Spleen (tissue), 11 donors: ENCODE measurements around the gene CX3CR1. TPM values are rescaled to one million over a fixed set of nuclear protein-coding genes. Genes with fewer than 3 reads are reported as not detected.

Experiments
- DNase-seq: peaks from one replicate; pipeline ENCODE4 v3.0.0-alpha.2; 2020
- H3K27ac ChIP-seq, 8 donors: fragments of 200-600 bp; sonication (generic) in 7 of 8; 1 replicate in 4 of 8; 2 replicates in 4 of 8; pipeline versions ENCODE4 v1.5.0 to v1.8.0; 2016 to 2021; ENCODE audit warnings: inconsistent platforms in 4 of 8, mild to moderate bottlenecking in 4 of 8, moderate library complexity in 1 of 8
- H3K27me3 ChIP-seq, 7 donors: fragments of 200-600 bp; sonication (generic) in 6 of 7; replicated peaks in 1 of 7; 1 replicate in 4 of 7; 2 replicates in 3 of 7; pipeline versions ENCODE4 v1.5.0 to v1.8.0; 2016 to 2021; ENCODE audit warnings: inconsistent platforms in 3 of 7, mild to moderate bottlenecking in 1 of 7
- H3K36me3 ChIP-seq, 6 donors: fragments of 200-600 bp; sonication (generic) in 5 of 6; 1 replicate in 4 of 6; 2 replicates in 2 of 6; pipeline versions ENCODE4 v1.5.0 to v1.8.0; 2016 to 2021; ENCODE audit warnings: inconsistent platforms in 2 of 6
- H3K4me1 ChIP-seq, 6 donors: fragments of 200-600 bp; sonication (generic) in 5 of 6; 1 replicate in 3 of 6; 2 replicates in 3 of 6; pipeline versions ENCODE4 v1.5.0 to v1.8.0; 2016 to 2021; ENCODE audit warnings: inconsistent platforms in 3 of 6
- H3K4me3 ChIP-seq, 8 donors: fragments of 200-600 bp; sonication (generic) in 7 of 8; 1 replicate in 4 of 8; 2 replicates in 4 of 8; pipeline versions ENCODE4 v1.5.0 to v1.8.0; 2016 to 2021; ENCODE audit warnings: inconsistent platforms in 4 of 8, mild to moderate bottlenecking in 4 of 8, moderate library complexity in 2 of 8
- H3K9me3 ChIP-seq, 8 donors: fragments of 200-600 bp; sonication (generic) in 7 of 8; 1 replicate in 4 of 8; 2 replicates in 4 of 8; pipeline versions ENCODE4 v1.5.0 to v1.8.0; 2016 to 2021; ENCODE audit warnings: inconsistent platforms in 4 of 8
- CTCF ChIP-seq, 11 experiments: fragments of 200-600 bp in 7 of 11; fragments of 450-650 bp in 4 of 11; sonication (generic) in 4 of 11; IDR thresholded peaks in 8 of 11; conservative IDR thresholded peaks in 3 of 11; 1 replicate in 7 of 11; 2 replicates in 4 of 11; pipeline versions ENCODE4 v1.4.0 to v1.8.0; 2016 to 2021; ENCODE audit warnings: antibody characterized with exemption in 11 of 11, inconsistent platforms in 4 of 11, mild to moderate bottlenecking in 1 of 11
- POLR2A ChIP-seq, 3 donors: fragments of 450-650 bp; IDR thresholded peaks; one replicate each; pipeline ENCODE4 v1.5.1; 2017; ENCODE audit warnings: antibody characterized with exemption in 3 of 3, mild to moderate bottlenecking in 1 of 3
- POLR2AphosphoS5 ChIP-seq, 3 donors: sonication (generic); formaldehyde crosslinking; IDR thresholded peaks; one replicate each; pipeline ENCODE4 v1.5.1; 2017; ENCODE audit warnings: antibody characterized with exemption in 3 of 3
- WGBS, 5 donors: extraction: QIAGEN DNeasy Blood & Tissue Kit in 3 of 5; methylation state at CpG; one replicate each; pipeline versions ENCODE4 v1.1.5 to v1.1.7; 2013 to 2018; 5-methylcytosine and 5-hydroxymethylcytosine counted together
- intact Hi-C: fragments of 100-400 bp; cut with DNase I; formaldehyde crosslinking; loops from one replicate; pipeline ENCODE4 v1.15.0; 2023; ENCODE audit warnings: low total_unique reads
- polyA plus RNA-seq, 3 donors: library from polyadenylated mRNA; stranded (reverse); fragments of 200-250 nt; gene quantifications; one replicate each; pipeline ENCODE4 v1.2.1, GENCODE V29; 2013
- total RNA-seq, 7 donors: library from RNA; depleted of rRNA in 3 of 7; stranded (reverse); fragments of >200 nt in 3 of 7; fragmentation: NEBNext Ultra II Directional in 4 of 7; extraction: Animal tissue kit (Norgen Biotek cat#: 25700) in 4 of 7; gene quantifications; one replicate each; pipeline versions ENCODE4 v1.1.0 to v1.2.1, GENCODE V29; 2016 to 2021
- donor health status: healthy with polysubstance abuse.
- donor health status: DM: no; HTN: no; CAD: no; lungs with moderate emphysema.
- donor health status: DM: no; HTN: no; CAD: no.
- donor health status: Bipolar disorder and iron deficiency.
- donor health status: healthy.
- donor health status: DM: no; HTN: no; CAD: no.
- donor health status: DM: yes; HTN: yes; CAD: no.

CX3CR1 gene
- total and polyA plus RNA-seq, 10 donors, result 0.09 to 15.0 (median 6.2) TPM

- DNase-seq, result no peak
- intact Hi-C loops, result no loop called here
- Histone ChIP-seq H3K27me3 (no peaks in the 10 kb centered on the region), H3K36me3 (no peaks in the 10 kb centered on the region), H3K4me1 (no peaks in the 10 kb centered on the region), H3K27ac (no peak overlapping the region), H3K4me3 (no peak overlapping the region), H3K9me3 (peaks cover 0 to 20% (median 15%) of the 10 kb centered on the region in 8 donors)
- TF ChIP-seq POLR2AphosphoS5 (IDR thresholded peaks at IDR 0.05) (no peak), CTCF (IDR thresholded peaks at IDR 0.05 in 8 of 11, conservative IDR thresholded peaks at IDR 0.05 in 3 of 11) (no peak), POLR2A (IDR thresholded peaks at IDR 0.05) (no peak)
These were observed 33.5 kb upstream of the CX3CR1 start for GRCh38 chr3:39313289-39313688.

GRCh38 chr3:39302178-39302577 is 22.3 kb upstream of the CX3CR1 start:
- intact Hi-C loops, result no loop called here
- H3K4me3 ChIP-seq, result no peak overlapping the region
- H3K36me3 ChIP-seq, result no peaks in the 10 kb centered on the region
- TF ChIP-seq POLR2AphosphoS5 (IDR thresholded peaks at IDR 0.05), result no peak
- 90 to 100% (median 91%) methylated on average over 2 of the region's 2 CpGs for WGBS, 5 donors
- no peaks in the 10 kb centered on the region for H3K4me1 ChIP-seq
- H3K27ac ChIP-seq, result no peak overlapping the region
- no peak for DNase-seq
- H3K27me3 ChIP-seq, result peaks cover 0 to 14% (median 0%) of the 10 kb centered on the region in 7 donors
- H3K9me3 ChIP-seq, result peaks cover 0 to 82% (median 73%) of the 10 kb centered on the region in 8 donors

GRCh38 chr3:39299279-39299678 is 19.4 kb upstream of the CX3CR1 start:
- TF ChIP-seq POLR2A (IDR thresholded peaks at IDR 0.05), result no peak
- no peak for TF ChIP-seq CTCF (IDR thresholded peaks at IDR 0.05 in 8 of 11, conservative IDR thresholded peaks at IDR 0.05 in 3 of 11)
- no peak for TF ChIP-seq POLR2AphosphoS5 (IDR thresholded peaks at IDR 0.05)
- Histone ChIP-seq H3K27ac (no peak overlapping the region), H3K9me3 (peaks cover 0 to 62% (median 55%) of the 10 kb centered on the region in 8 donors), H3K4me3 (no peak overlapping the region), H3K4me1 (no peaks in the 10 kb centered on the region), H3K36me3 (no peaks in the 10 kb centered on the region), H3K27me3 (peaks cover 0 to 4% (median 0%) of the 10 kb centered on the region in 7 donors)
- no peak for DNase-seq
- intact Hi-C loops, result loop anchor here (10.0 kb wide), 2 partner anchors 194 to 784 kb away; partner anchors contain the start of genes GORASP1 and TTC21A

GRCh38 chr3:39296197-39297077 is 16.6 kb upstream of the CX3CR1 start:
- Histone ChIP-seq H3K4me1 (no peaks in the 10 kb centered on the region), H3K9me3 (peaks cover 0 to 36% (median 33%) of the 10 kb centered on the region in 8 donors), H3K27ac (no peak overlapping the region), H3K27me3 (peaks cover 0 to under 1% (median 0%) of the 10 kb centered on the region in 7 donors), H3K4me3 (no peak overlapping the region), H3K36me3 (no peaks in the 10 kb centered on the region)
- TF ChIP-seq POLR2AphosphoS5 (IDR thresholded peaks at IDR 0.05) (no peak), POLR2A (IDR thresholded peaks at IDR 0.05) (no peak), CTCF (IDR thresholded peaks at IDR 0.05 in 8 of 11, conservative IDR thresholded peaks at IDR 0.05 in 3 of 11) (no peak)
- no peak for DNase-seq
- WGBS, 5 donors, result 79 to 85% (median 83%) methylated on average over 4 of the region's 4 CpGs
- intact Hi-C loops, result loop anchor here (10.0 kb wide), 2 partner anchors 192 to 782 kb away; partner anchors contain the start of genes GORASP1 and TTC21A
